SK-N-SH (cell line): ENCODE data around the gene OBP2A. TPM values are rescaled to one million over a fixed set of nuclear protein-coding genes. Genes with fewer than 3 reads are reported as not detected.

Experiments
- CTCF ChIA-PET: fragments of 300-600, 350-600 bp; formaldehyde crosslinking; extraction: SDS; loops from one replicate; lab custom pipeline; 2021; lab: Yijun Ruan, JAX
- POLR2A ChIA-PET: fragments of 350-600 bp; sonication (Branson Sonifier 250); formaldehyde crosslinking; extraction: SDS; loops from one replicate; lab custom pipeline; 2020; ENCODE audit warnings: antibody characterized with exemption, inconsistent platforms; lab: Yijun Ruan, JAX
- DNase-seq: peaks from one replicate; pipeline ENCODE4 v3.0.0; 2012
- H2AFZ ChIP-seq: fragments of 200-600 bp; sonication (generic); 2 replicates; pipeline ENCODE4 v1.8.1; 2016; ENCODE audit warnings: antibody characterized with exemption, mild to moderate bottlenecking, low read depth
- H3F3A ChIP-seq: fragments of 200-600 bp; sonication (generic); replicated peaks from 2 replicates; pipeline ENCODE3; 2016; ENCODE audit warnings: antibody characterized with exemption, mild to moderate bottlenecking; ENCODE audit not compliant: insufficient read depth
- H3K27ac ChIP-seq, 2 experiments: fragments of 200-500 bp in 1 of 2; fragments of 200-600 bp in 1 of 2; sonication (Bioruptor generic) in 1 of 2; sonication (generic), shearing (Covaris generic) in 1 of 2; 2 replicates each; pipeline versions ENCODE4 v1.5.1 to v1.6.1; 2014 to 2016; ENCODE audit warnings: low read depth in 2 of 2, inconsistent platforms in 1 of 2, low read length in 1 of 2, mild to moderate bottlenecking in 1 of 2, mixed read lengths in 1 of 2
- H3K27me3 ChIP-seq: fragments of 200-600 bp; sonication (generic), shearing (Covaris generic); 2 replicates; pipeline ENCODE4 v1.6.1; 2016; ENCODE audit warnings: mixed run types; ENCODE audit not compliant: insufficient read depth
- H3K36me3 ChIP-seq, 2 experiments: fragments of 200-500 bp in 1 of 2; fragments of 200-600 bp in 1 of 2; sonication (Bioruptor generic) in 1 of 2; sonication (generic) in 1 of 2; replicated peaks in 1 of 2; 2 replicates each; pipeline versions ENCODE3 to v1.5.1; 2014 to 2016; ENCODE audit warnings: low read length in 1 of 2, mild to moderate bottlenecking in 1 of 2; ENCODE audit not compliant: insufficient read depth in 2 of 2, control insufficient read depth in 1 of 2
- H3K4me1 ChIP-seq, 2 experiments: fragments of 200-500 bp in 1 of 2; fragments of 200-600 bp in 1 of 2; sonication (Bioruptor generic) in 1 of 2; sonication (generic), shearing (Covaris generic) in 1 of 2; 2 replicates each; pipeline versions ENCODE4 v1.5.1 to v1.6.1; 2014 to 2016; ENCODE audit warnings: low read depth in 1 of 2, low read length in 1 of 2, mixed run types in 1 of 2; ENCODE audit not compliant: insufficient read depth in 2 of 2, control insufficient read depth in 1 of 2
- H3K4me2 ChIP-seq: fragments of 200-600 bp; sonication (generic), shearing (Covaris generic); 2 replicates; pipeline ENCODE4 v1.6.1; 2017; ENCODE audit warnings: mixed run types
- H3K4me3 ChIP-seq, 2 experiments: fragments of 200-500 bp in 1 of 2; fragments of 200-600 bp in 1 of 2; sonication (Bioruptor generic) in 1 of 2; sonication (generic), shearing (Covaris generic) in 1 of 2; 2 replicates each; pipeline versions ENCODE4 v1.5.1 to v1.8.1; 2014 to 2016; ENCODE audit warnings: low read depth in 2 of 2, inconsistent platforms in 1 of 2, low read length in 1 of 2, mild to moderate bottlenecking in 1 of 2, mixed read lengths in 1 of 2, moderate library complexity in 1 of 2
- H3K79me2 ChIP-seq: fragments of 200-600 bp; sonication (generic); 2 replicates; pipeline ENCODE4 v1.8.1; 2017; ENCODE audit warnings: mild to moderate bottlenecking; ENCODE audit not compliant: insufficient read depth
- H3K9ac ChIP-seq: fragments of 200-600 bp; sonication (generic); 2 replicates; pipeline ENCODE4 v1.6.1; 2017; ENCODE audit warnings: mixed run types
- H3K9me2 ChIP-seq: fragments of 200-600 bp; sonication (generic); 2 replicates; pipeline ENCODE4 v1.6.1; 2017; ENCODE audit warnings: mixed run types
- H3K9me3 ChIP-seq: fragments of 200-600 bp; sonication (generic); 2 replicates; pipeline ENCODE4 v1.6.1; 2017; ENCODE audit warnings: mixed run types, mild to moderate bottlenecking, moderate library complexity
- H4K20me1 ChIP-seq: fragments of 200-600 bp; sonication (generic); 2 replicates; pipeline ENCODE4 v1.6.1; 2017; ENCODE audit warnings: mild to moderate bottlenecking, mixed run types; ENCODE audit not compliant: insufficient read depth
- CHD2 ChIP-seq: fragments of 150-350 bp; IDR thresholded peaks from 2 replicates; pipeline ENCODE4 v1.6.1; 2018; ENCODE audit warnings: low read length; ENCODE audit not compliant: partially characterized antibody
- ELF1 ChIP-seq: IDR thresholded peaks from 2 replicates; pipeline ENCODE4 v1.4.0; 2012
- EP300 ChIP-seq, 2 experiments: IDR thresholded peaks; 2 replicates each; pipeline versions ENCODE4 v1.4.0 to v1.6.1; 2012; ENCODE audit warnings: borderline replicate concordance in 1 of 2, low read depth in 1 of 2, low read length in 1 of 2
- EZH2phosphoT487 ChIP-seq: fragments of 200-600 bp; sonication (generic); IDR thresholded peaks from 2 replicates; pipeline ENCODE4 v1.6.1; 2017; ENCODE audit warnings: low read depth, mixed run types, mild to moderate bottlenecking, antibody characterized with exemption, moderate library complexity, borderline replicate concordance
- FOXJ3 ChIP-seq: sonication (generic); formaldehyde crosslinking; IDR thresholded peaks from 2 replicates; pipeline ENCODE4 v1.5.1; 2020; ENCODE audit warnings: mild to moderate bottlenecking, missing genetic modification reagents
- GABPA ChIP-seq: IDR thresholded peaks from 2 replicates; pipeline ENCODE4 v1.4.0; 2012; ENCODE audit warnings: low read depth, mild to moderate bottlenecking
- GATA2 ChIP-seq: sonication (generic); formaldehyde crosslinking; IDR thresholded peaks from 2 replicates; pipeline ENCODE4 v1.5.0; 2020; ENCODE audit warnings: mild to moderate bottlenecking, missing genetic modification reagents
- JUND ChIP-seq: IDR thresholded peaks from 2 replicates; pipeline ENCODE4 v1.4.0; 2012
- MEF2A ChIP-seq: IDR thresholded peaks from 2 replicates; pipeline ENCODE4 v1.4.0; 2012; ENCODE audit warnings: low read depth, borderline replicate concordance
- NRF1 ChIP-seq: IDR thresholded peaks from 2 replicates; pipeline ENCODE4 v1.6.1; 2012; ENCODE audit warnings: low read depth, mild to moderate bottlenecking, low read length
- POLR2AphosphoS5 ChIP-seq: IDR thresholded peaks from 2 replicates; pipeline ENCODE4 v1.6.1; 2012; ENCODE audit warnings: low read depth, low read length
- RAD21 ChIP-seq: IDR thresholded peaks from 2 replicates; pipeline ENCODE4 v1.6.1; 2012; ENCODE audit warnings: mild to moderate bottlenecking, low read length
- RCOR1 ChIP-seq: fragments of 150-350 bp; IDR thresholded peaks from 2 replicates; pipeline ENCODE4 v1.6.1; 2017; ENCODE audit warnings: antibody characterized with exemption, low read length
- RFX5 ChIP-seq: IDR thresholded peaks from 2 replicates; pipeline ENCODE4 v1.6.1; 2012; ENCODE audit warnings: mild to moderate bottlenecking, improper control_type of control experiment, low read length
- RXRA ChIP-seq: IDR thresholded peaks from 2 replicates; pipeline ENCODE4 v1.4.0; 2012; ENCODE audit warnings: low read depth, mild to moderate bottlenecking, borderline replicate concordance
- SIN3A ChIP-seq: IDR thresholded peaks from 2 replicates; pipeline ENCODE4 v1.6.1; 2012; ENCODE audit warnings: low read depth, mild to moderate bottlenecking, low read length, moderate library complexity, borderline replicate concordance
- TAF1 ChIP-seq: IDR thresholded peaks from 2 replicates; pipeline ENCODE4 v1.6.1; 2012; ENCODE audit warnings: low read depth, mild to moderate bottlenecking, low read length, moderate library complexity, borderline replicate concordance
- TEAD4 ChIP-seq: IDR thresholded peaks from 2 replicates; pipeline ENCODE4 v1.4.0; 2012; ENCODE audit warnings: mild to moderate bottlenecking, borderline replicate concordance; ENCODE audit not compliant: insufficient read depth
- WGBS: methylation state at CpG from one replicate; pipeline ENCODE4 v1.1.6; 2017; ENCODE audit warnings: low lambda C conversion rate; 5-methylcytosine and 5-hydroxymethylcytosine counted together
- polyA plus RNA-seq, 3 experiments: library from polyadenylated mRNA; depleted of rRNA; stranded (reverse); fragments of >200 nt; gene quantifications; 2 replicates each; pipeline ENCODE4 v1.2.3, GENCODE V29; 2012
- TF ChIP-seq, protein P1 (sequence below): IDR thresholded peaks from 2 replicates; pipeline ENCODE4; 2012
- TF ChIP-seq, protein P2 (sequence below): fragments of 200-600 bp; sonication (generic); IDR thresholded peaks from 2 replicates; pipeline ENCODE4 v1.6.1; 2017; ENCODE audit warnings: antibody characterized with exemption, mild to moderate bottlenecking, moderate library complexity

Gene OBP2A
- polyA plus RNA-seq, 1 of the 3 experiments (the other 2 are of a cell fraction): not detected

DNA sequence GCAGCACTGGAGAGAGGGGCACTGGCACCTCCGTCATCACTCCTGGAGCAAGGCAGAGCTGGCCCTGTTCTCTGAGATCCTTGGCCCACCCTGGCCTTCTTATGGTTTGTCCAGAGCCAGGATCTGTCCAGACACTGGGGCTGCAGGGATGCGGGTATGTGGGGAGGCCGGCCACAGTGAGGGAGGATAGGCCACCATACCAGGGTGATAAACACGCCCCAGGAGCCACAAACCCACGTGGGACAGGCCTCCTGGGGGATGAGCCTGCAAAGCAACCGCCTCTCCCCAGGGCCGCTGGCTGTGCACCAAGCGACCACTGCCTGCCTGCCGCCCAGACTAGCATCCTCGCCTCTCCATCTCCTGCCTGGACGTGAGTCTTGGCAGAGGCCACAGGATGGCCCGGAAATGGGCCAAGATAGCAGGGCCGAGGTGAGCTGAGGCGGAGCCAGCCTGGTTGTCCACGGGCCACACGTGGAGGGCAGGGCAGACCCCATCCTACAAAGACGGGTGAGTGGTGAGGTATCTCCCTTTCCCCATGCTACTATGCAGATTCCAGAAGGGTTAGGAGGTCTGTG lies 4.5 kb downstream of the OBP2A start (continued):
- no peak for TF ChIP-seq SIN3A

DNA sequence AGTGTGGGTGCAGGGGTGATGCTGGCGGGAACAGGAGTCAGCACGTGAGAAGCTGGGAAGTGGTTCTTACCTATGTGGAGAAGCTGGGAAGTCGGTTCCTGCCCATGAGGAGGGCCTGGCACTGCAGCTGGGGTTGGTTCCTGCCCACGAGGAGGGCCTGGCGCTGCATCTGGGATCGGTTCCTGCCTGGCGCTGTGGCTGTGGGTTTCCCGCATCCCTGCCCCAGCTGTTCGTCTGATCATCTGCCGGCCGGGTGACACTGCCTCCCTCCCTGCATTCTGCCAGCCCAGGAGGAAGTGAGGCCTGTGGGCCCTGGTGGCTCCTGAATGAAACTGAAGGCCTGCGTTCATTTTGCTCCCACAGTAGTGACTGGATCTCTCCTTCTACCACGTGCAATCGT lies 5.1 kb downstream of the OBP2A start:
- Histone ChIP-seq H3K4me1 (no peaks in the 10 kb centered on the region), H3K9ac (no peak overlapping the region), H3K9me3 (no peaks in the 10 kb centered on the region), H3K36me3 (no peaks in the 10 kb centered on the region), H4K20me1 (no peaks in the 10 kb centered on the region), H2AFZ (no peak overlapping the region), H3K4me3 (no peak overlapping the region), H3K9me2 (no peaks in the 10 kb centered on the region), H3K4me2 (no peak overlapping the region), H3F3A (no peaks in the 10 kb centered on the region), H3K27me3 (no peaks in the 10 kb centered on the region), H3K79me2 (no peaks in the 10 kb centered on the region), H3K27ac (no peak overlapping the region)
- TF ChIP-seq RXRA (no peak), MEF2A (no peak), CHD2 (no peak), ELF1 (no peak), GABPA (no peak), NRF1 (no peak), FOXJ3 (no peak)
- TF ChIP-seq, protein P1, sequence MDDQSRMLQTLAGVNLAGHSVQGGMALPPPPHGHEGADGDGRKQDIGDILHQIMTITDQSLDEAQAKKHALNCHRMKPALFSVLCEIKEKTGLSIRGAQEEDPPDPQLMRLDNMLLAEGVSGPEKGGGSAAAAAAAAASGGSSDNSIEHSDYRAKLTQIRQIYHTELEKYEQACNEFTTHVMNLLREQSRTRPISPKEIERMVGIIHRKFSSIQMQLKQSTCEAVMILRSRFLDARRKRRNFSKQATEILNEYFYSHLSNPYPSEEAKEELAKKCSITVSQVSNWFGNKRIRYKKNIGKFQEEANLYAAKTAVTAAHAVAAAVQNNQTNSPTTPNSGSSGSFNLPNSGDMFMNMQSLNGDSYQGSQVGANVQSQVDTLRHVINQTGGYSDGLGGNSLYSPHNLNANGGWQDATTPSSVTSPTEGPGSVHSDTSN: no peak
- no peak for DNase-seq
- ChIA-PET CTCF (interaction anchor here (3.3 kb wide), 1 partner anchor 46 kb away, joined by 11 read pairs; no protein-coding TSS in a partner anchor), POLR2A (no interaction called here)
- 57% methylated on average over 11 of the region's 14 CpGs for WGBS

DNA sequence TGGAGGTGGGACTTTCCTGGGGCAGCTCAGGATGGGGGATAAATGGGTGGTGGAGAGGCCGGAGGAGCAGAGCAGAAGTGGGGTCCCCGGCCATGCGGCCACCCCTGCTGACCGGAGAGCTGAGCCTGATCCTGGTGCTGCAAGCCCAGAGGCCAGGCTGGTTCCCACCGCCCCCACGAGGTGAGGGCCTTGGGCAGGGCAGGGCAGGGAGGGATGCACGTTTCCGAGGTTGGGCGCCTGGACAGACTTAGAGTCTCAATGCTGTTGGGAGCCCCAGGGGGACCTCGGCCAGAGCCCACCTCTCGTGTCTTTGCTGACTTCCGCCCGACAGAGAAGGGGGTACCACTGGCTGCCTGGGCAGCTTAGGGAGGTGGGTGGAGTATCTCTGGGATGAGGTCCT lies 5.5 kb downstream of the OBP2A start:
- H3K27me3 ChIP-seq: no peaks in the 10 kb centered on the region
- no peaks in the 10 kb centered on the region for H3K9me2 ChIP-seq
- no peaks in the 10 kb centered on the region for H3K9me3 ChIP-seq
- DNase-seq: no peak
- H4K20me1 ChIP-seq: no peaks in the 10 kb centered on the region
- no peak overlapping the region for H2AFZ ChIP-seq
- H3F3A ChIP-seq: no peaks in the 10 kb centered on the region
- H3K36me3 ChIP-seq: no peaks in the 10 kb centered on the region
- H3K79me2 ChIP-seq: no peaks in the 10 kb centered on the region
- 57% methylated on average over 5 of the region's 13 CpGs for WGBS
- no peak overlapping the region for H3K4me3 ChIP-seq
- no peaks in the 10 kb centered on the region for H3K4me1 ChIP-seq
- POLR2A ChIA-PET: no interaction called here
- no peak overlapping the region for H3K27ac ChIP-seq
- no peak overlapping the region for H3K9ac ChIP-seq
- CTCF ChIA-PET: interaction anchor here (3.3 kb wide), 1 partner anchor 47 kb away, joined by 11 read pairs; no protein-coding TSS in a partner anchor
- no peak overlapping the region for H3K4me2 ChIP-seq
- TF ChIP-seq POLR2AphosphoS5 (no peak), CHD2 (no peak), EZH2phosphoT487 (no peak), NRF1 (no peak), GATA2 (CRISPR knock-in tag) (no peak), MEF2A (no peak), TAF1 (no peak), RAD21 (no peak), TEAD4 (no peak), JUND (no peak), RCOR1 (no peak), FOXJ3 (no peak), EP300 (IDR thresholded peaks at IDR 0.05; ENCODE audit: borderline replicate concordance in 1 of 2, low read depth in 1 of 2, low read length in 1 of 2) (no peak), RFX5 (no peak)
- TF ChIP-seq, protein P1: no peak
- TF ChIP-seq, protein P2, sequence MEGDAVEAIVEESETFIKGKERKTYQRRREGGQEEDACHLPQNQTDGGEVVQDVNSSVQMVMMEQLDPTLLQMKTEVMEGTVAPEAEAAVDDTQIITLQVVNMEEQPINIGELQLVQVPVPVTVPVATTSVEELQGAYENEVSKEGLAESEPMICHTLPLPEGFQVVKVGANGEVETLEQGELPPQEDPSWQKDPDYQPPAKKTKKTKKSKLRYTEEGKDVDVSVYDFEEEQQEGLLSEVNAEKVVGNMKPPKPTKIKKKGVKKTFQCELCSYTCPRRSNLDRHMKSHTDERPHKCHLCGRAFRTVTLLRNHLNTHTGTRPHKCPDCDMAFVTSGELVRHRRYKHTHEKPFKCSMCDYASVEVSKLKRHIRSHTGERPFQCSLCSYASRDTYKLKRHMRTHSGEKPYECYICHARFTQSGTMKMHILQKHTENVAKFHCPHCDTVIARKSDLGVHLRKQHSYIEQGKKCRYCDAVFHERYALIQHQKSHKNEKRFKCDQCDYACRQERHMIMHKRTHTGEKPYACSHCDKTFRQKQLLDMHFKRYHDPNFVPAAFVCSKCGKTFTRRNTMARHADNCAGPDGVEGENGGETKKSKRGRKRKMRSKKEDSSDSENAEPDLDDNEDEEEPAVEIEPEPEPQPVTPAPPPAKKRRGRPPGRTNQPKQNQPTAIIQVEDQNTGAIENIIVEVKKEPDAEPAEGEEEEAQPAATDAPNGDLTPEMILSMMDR: no peak
